Measurements from ENCODE around the gene ANXA5. TPM values are rescaled to one million over a fixed set of nuclear protein-coding genes. Genes with fewer than 3 reads are reported as not detected.

Gene ANXA5
- total RNA-seq, 1 experiment from 2014 or later = 231 TPM

DNA sequence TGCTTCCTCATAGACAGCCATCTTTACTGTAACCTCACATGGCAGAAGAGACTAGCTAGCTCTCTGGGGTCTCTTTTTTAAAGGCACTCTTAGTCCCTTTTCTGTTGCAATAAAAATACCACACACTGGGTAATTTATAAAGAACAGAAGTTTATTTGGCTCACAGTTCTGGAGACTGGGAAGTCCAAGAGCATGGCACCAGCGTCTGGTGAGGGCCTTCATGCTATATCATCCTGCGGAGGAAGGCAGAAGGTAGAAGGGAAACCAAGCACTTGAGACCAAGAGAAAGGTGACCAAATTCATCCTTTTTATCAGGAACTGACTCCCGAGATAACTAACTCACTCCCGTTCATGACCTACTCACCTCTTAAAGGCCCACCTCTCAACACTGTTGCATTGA lies 5.4 kb upstream of the ANXA5 start:
- no peak overlapping the region for H2BK20ac ChIP-seq (ENCODE audit: low read depth, low read length, poor library complexity, severe bottlenecking)
- no peaks in the 10 kb centered on the region for H3K79me1 ChIP-seq (ENCODE audit: insufficient read depth, low read depth, low read length, poor library complexity, severe bottlenecking)
- H3K18ac ChIP-seq (ENCODE audit: insufficient read length, low read depth, low read length) = no peak overlapping the region
- H3K9me3 ChIP-seq (ENCODE audit: control insufficient read depth, low read depth, low read length) = no peaks in the 10 kb centered on the region
- H3K79me2 ChIP-seq (ENCODE audit: insufficient read depth, low read length) = no peaks in the 10 kb centered on the region
- H3K23me2 ChIP-seq (ENCODE audit: insufficient read length, low read depth, low read length, poor library complexity, severe bottlenecking) = peaks cover 2% of the 10 kb centered on the region
- no peak overlapping the region for H3K4me2 ChIP-seq (ENCODE audit: insufficient read depth, insufficient read length, low read length)
- Mint-ChIP-seq H3K27ac (no peak overlapping the region), H3K4me3 (no peak overlapping the region), H3K9me3 (peaks cover 4 to 5% of the 10 kb centered on the region in 2 experiments; a peak in 4 of 5 replicates), H3K4me1 (peaks cover 26 to 29% of the 10 kb centered on the region in 2 experiments), H3K27me3 (ENCODE audit: low read depth) (no peaks in the 10 kb centered on the region), H3K36me3 (ENCODE audit: insufficient read depth in 1 of 3, low read depth in 3 of 3) (peaks cover 0 to 8% (median 0%) of the 10 kb centered on the region in 3 experiments; a peak in 1 of 7 replicates)
- H3K27ac ChIP-seq (ENCODE audit: insufficient read length, low read depth, low read length) = no peak overlapping the region
- H4K8ac ChIP-seq (replicated peaks; ENCODE audit: insufficient read length, low read depth, low read length) = no peak overlapping the region
- no peak overlapping the region for H2BK12ac ChIP-seq (ENCODE audit: insufficient read length, low read depth, low read length)
- H3K27me3 ChIP-seq (ENCODE audit: insufficient read depth, low read length) = no peaks in the 10 kb centered on the region
- H2AK5ac ChIP-seq (ENCODE audit: insufficient read length, low read length) = no peak overlapping the region
- no peak overlapping the region for H3K14ac ChIP-seq (ENCODE audit: insufficient read depth, low read length)
- H4K5ac ChIP-seq (ENCODE audit: insufficient read length, low read depth, low read length) = no peak overlapping the region
- no peak overlapping the region for H3K4ac ChIP-seq (ENCODE audit: low read depth, low read length)
- no peak overlapping the region for H2BK120ac ChIP-seq (ENCODE audit: low read depth, low read length, poor library complexity, severe bottlenecking)
- no peaks in the 10 kb centered on the region; the same call in 1 of the 2 replicates for H3K4me1 ChIP-seq (ENCODE audit: insufficient read depth, low read length)
- H3K23ac ChIP-seq (ENCODE audit: insufficient read length, low read depth, low read length) = no peak overlapping the region
- no peak for DNase-seq
- H2AFZ ChIP-seq (ENCODE audit: low read length) = no peak overlapping the region
- no peak overlapping the region for H3T11ph ChIP-seq (ENCODE audit: low read length)
- H2BK5ac ChIP-seq (ENCODE audit: insufficient read length, low read length) = no peak overlapping the region
- no peak overlapping the region for H2BK15ac ChIP-seq (ENCODE audit: low read depth, low read length)
- H3K56ac ChIP-seq (ENCODE audit: insufficient read length, low read depth, low read length) = no peak overlapping the region
- no peak overlapping the region for H3K9ac ChIP-seq (ENCODE audit: extremely low read depth, insufficient read length, low read length)
- H4K20me1 ChIP-seq (ENCODE audit: control insufficient read depth, insufficient read depth, insufficient read length) = no peaks in the 10 kb centered on the region
- TF ChIP-seq, protein P1, sequence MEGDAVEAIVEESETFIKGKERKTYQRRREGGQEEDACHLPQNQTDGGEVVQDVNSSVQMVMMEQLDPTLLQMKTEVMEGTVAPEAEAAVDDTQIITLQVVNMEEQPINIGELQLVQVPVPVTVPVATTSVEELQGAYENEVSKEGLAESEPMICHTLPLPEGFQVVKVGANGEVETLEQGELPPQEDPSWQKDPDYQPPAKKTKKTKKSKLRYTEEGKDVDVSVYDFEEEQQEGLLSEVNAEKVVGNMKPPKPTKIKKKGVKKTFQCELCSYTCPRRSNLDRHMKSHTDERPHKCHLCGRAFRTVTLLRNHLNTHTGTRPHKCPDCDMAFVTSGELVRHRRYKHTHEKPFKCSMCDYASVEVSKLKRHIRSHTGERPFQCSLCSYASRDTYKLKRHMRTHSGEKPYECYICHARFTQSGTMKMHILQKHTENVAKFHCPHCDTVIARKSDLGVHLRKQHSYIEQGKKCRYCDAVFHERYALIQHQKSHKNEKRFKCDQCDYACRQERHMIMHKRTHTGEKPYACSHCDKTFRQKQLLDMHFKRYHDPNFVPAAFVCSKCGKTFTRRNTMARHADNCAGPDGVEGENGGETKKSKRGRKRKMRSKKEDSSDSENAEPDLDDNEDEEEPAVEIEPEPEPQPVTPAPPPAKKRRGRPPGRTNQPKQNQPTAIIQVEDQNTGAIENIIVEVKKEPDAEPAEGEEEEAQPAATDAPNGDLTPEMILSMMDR (conservative IDR thresholded peaks at IDR 0.05) = no peak
- WGBS (ENCODE audit: extremely low coverage, insufficient read length, low lambda C conversion rate) = no CpG with 5 or more reads among the region's 4 CpGs
- no peak overlapping the region for H4K91ac ChIP-seq (ENCODE audit: insufficient read length, low read depth, low read length)
